DOHH2 (cell line): Measurements from ENCODE around the gene TMTC2.

ENCODE experiments used
- CTCF ChIP-seq: fragments of 200-600 bp; sonication (generic); IDR thresholded peaks from one replicate; pipeline ENCODE4 v1.5.1; 2014; ENCODE audit warnings: antibody characterized with exemption, mild to moderate bottlenecking, low read depth, low read length; ENCODE audit not compliant: poor library complexity, severe bottlenecking
- EZH2phosphoT487 ChIP-seq: fragments of 200-600 bp; sonication (generic); IDR thresholded peaks from 2 replicates; pipeline ENCODE4 v1.6.1; 2017; ENCODE audit warnings: borderline replicate concordance, mild to moderate bottlenecking, antibody characterized with exemption, low read length, moderate library complexity, mixed read lengths

DNA sequence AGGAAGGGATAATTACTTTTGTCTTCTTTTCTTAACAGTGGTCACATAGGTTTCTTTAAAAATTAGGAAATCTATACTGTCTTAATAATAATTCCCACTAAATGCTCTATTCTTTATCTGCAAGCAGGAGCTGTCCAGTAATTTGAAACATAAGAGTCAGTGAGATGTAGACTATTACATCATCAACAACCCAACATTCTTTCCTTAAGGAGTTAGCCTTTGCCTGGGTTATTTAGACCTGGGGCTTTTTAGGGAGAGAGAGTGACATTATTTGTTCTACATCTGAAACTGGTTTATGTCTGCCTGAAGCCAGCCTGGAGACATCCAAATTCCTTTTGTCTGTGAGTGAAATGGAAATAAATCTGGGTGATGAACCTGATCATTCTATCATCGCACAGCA is 294.4 kb downstream of the TMTC2 start:
- TF ChIP-seq CTCF (no peak), EZH2phosphoT487 (no peak)
